IMR-90 (cell line): ENCODE data around the gene CD207. TPM values are rescaled to one million over a fixed set of nuclear protein-coding genes. Genes with fewer than 3 reads are reported as not detected.

Experiments
- ATAC-seq: fragments of 200-7000 bp; cut with Tn5 transposase; 2 replicates; pipeline ENCODE4 v1.9.1; 2020; ENCODE audit warnings: low read depth, mild to moderate bottlenecking, moderate library complexity
- BruUV-seq: library from RNA; stranded (reverse); fragments of 400-500 nt; replicated peaks from 2 replicates; lab custom pipeline; 2021; lab: Mats Ljungman, UMichigan
- CTCF ChIA-PET: fragments of 300-600 bp; formaldehyde crosslinking; extraction: SDS; loops from one replicate; lab custom pipeline; 2021; ENCODE audit warnings: antibody characterized with exemption; lab: Yijun Ruan, JAX
- POLR2A ChIA-PET: fragments of 300-600 bp; sonication (Branson Sonifier 250); formaldehyde crosslinking; loops from one replicate; lab custom pipeline; 2022; ENCODE audit warnings: antibody characterized with exemption; ENCODE audit not compliant: unreplicated experiment; lab: Charles Lee
- DNase-seq: peaks from one replicate; pipeline ENCODE4 v3.0.0; 2013
- H2AFZ ChIP-seq: replicated peaks from 2 replicates; pipeline ENCODE3; 2013; ENCODE audit warnings: low read length, mild to moderate bottlenecking; ENCODE audit not compliant: poor library complexity
- H2AK5ac ChIP-seq: 2 replicates; pipeline ENCODE4 v1.6.1; 2013; ENCODE audit warnings: low read depth, low read length, inconsistent platforms
- H2AK9ac ChIP-seq: replicated peaks from 2 replicates; pipeline ENCODE3; 2013; ENCODE audit warnings: mild to moderate bottlenecking, low read depth, low read length, moderate library complexity; ENCODE audit not compliant: poor library complexity
- H2BK120ac ChIP-seq: 2 replicates; pipeline ENCODE4 v1.6.1; 2013; ENCODE audit warnings: low read depth, low read length, inconsistent platforms
- H2BK15ac ChIP-seq: 3 replicates; pipeline ENCODE4 v1.6.1; 2013; ENCODE audit warnings: low read depth, low read length, inconsistent platforms
- H2BK20ac ChIP-seq: 2 replicates; pipeline ENCODE4 v1.6.1; 2013; ENCODE audit warnings: low read depth, mild to moderate bottlenecking, inconsistent platforms, low read length, moderate library complexity
- H2BK5ac ChIP-seq: 2 replicates; pipeline ENCODE4 v1.6.1; 2013; ENCODE audit warnings: mild to moderate bottlenecking, low read depth, low read length, inconsistent platforms; ENCODE audit not compliant: poor library complexity, severe bottlenecking
- H3K14ac ChIP-seq: replicated peaks from 2 replicates; pipeline ENCODE4 v1.6.1; 2013; ENCODE audit warnings: low read depth, low read length, inconsistent platforms
- H3K18ac ChIP-seq: 2 replicates; pipeline ENCODE4 v1.6.1; 2013; ENCODE audit warnings: low read depth, low read length, control low read depth
- H3K23ac ChIP-seq: 2 replicates; pipeline ENCODE4 v1.6.1; 2013; ENCODE audit warnings: low read depth, low read length, inconsistent platforms
- H3K27ac ChIP-seq: 2 replicates; pipeline ENCODE4 v1.5.1; 2013; ENCODE audit warnings: mild to moderate bottlenecking, control low read depth, low read length; ENCODE audit not compliant: insufficient read depth
- H3K27me3 ChIP-seq: 2 replicates; pipeline ENCODE4 v1.6.1; 2013; ENCODE audit warnings: low read length; ENCODE audit not compliant: control insufficient read depth, insufficient read depth
- H3K36me3 ChIP-seq: 2 replicates; pipeline ENCODE4 v1.6.1; 2013; ENCODE audit warnings: low read length, mixed read lengths; ENCODE audit not compliant: control insufficient read depth, insufficient read depth
- H3K4ac ChIP-seq: 2 replicates; pipeline ENCODE4 v1.6.1; 2013; ENCODE audit warnings: low read depth, low read length, inconsistent platforms
- H3K4me1 ChIP-seq: 2 replicates; pipeline ENCODE4 v1.6.1; 2013; ENCODE audit warnings: low read length, mixed read lengths; ENCODE audit not compliant: control insufficient read depth, insufficient read depth
- H3K4me2 ChIP-seq: 2 replicates; pipeline ENCODE4 v1.6.1; 2013; ENCODE audit warnings: low read depth, mild to moderate bottlenecking, control low read depth, low read length, moderate library complexity
- H3K4me3 ChIP-seq: 2 replicates; pipeline ENCODE4 v1.5.1; 2013; ENCODE audit warnings: low read depth, mild to moderate bottlenecking, control low read depth, low read length, moderate library complexity; ENCODE audit not compliant: insufficient read depth
- H3K56ac ChIP-seq: 2 replicates; pipeline ENCODE4 v1.6.1; 2013; ENCODE audit warnings: low read length, inconsistent platforms; ENCODE audit not compliant: insufficient read depth; ENCODE audit errors: extremely low read depth
- H3K79me1 ChIP-seq, 2 experiments: 2 replicates each; pipeline ENCODE4 v1.6.1; 2013; ENCODE audit warnings: low read length in 2 of 2, inconsistent platforms in 1 of 2, low read depth in 1 of 2
- H3K9ac ChIP-seq: 2 replicates; pipeline ENCODE4 v1.6.1; 2013; ENCODE audit warnings: low read depth, low read length, control low read depth
- H3K9me1 ChIP-seq: 2 replicates; pipeline ENCODE4 v1.6.1; 2013; ENCODE audit warnings: low read length, inconsistent platforms; ENCODE audit not compliant: insufficient read depth
- H3K9me3 ChIP-seq: 2 replicates; pipeline ENCODE4 v1.6.1; 2013; ENCODE audit warnings: low read length; ENCODE audit not compliant: control insufficient read depth, insufficient read depth
- H4K20me1 ChIP-seq: 2 replicates; pipeline ENCODE4 v1.6.1; 2013; ENCODE audit warnings: low read length, inconsistent platforms; ENCODE audit not compliant: insufficient read depth
- H4K5ac ChIP-seq: 2 replicates; pipeline ENCODE4 v1.6.1; 2013; ENCODE audit warnings: mild to moderate bottlenecking, low read depth, low read length, control low read depth
- H4K8ac ChIP-seq, 2 experiments: 2 replicates each; pipeline ENCODE4 v1.6.1; 2013; ENCODE audit warnings: low read depth in 2 of 2, low read length in 2 of 2, control low read depth in 1 of 2, inconsistent platforms in 1 of 2
- H4K91ac ChIP-seq: 2 replicates; pipeline ENCODE4 v1.6.1; 2013; ENCODE audit warnings: low read depth, low read length, inconsistent platforms; ENCODE audit not compliant: insufficient read depth
- MAFK ChIP-seq: IDR thresholded peaks from 2 replicates; pipeline ENCODE4 v1.6.1; 2012; ENCODE audit warnings: low read depth, low read length, improper control_type of control experiment
- NFE2L2 ChIP-seq: fragments of 150-350 bp; IDR thresholded peaks from 2 replicates; pipeline ENCODE4 v1.6.1; 2016; ENCODE audit warnings: low read depth, mild to moderate bottlenecking, low read length
- RCOR1 ChIP-seq: IDR thresholded peaks from 2 replicates; pipeline ENCODE4 v1.6.1; 2012; ENCODE audit warnings: mild to moderate bottlenecking, low read length, improper control_type of control experiment; ENCODE audit not compliant: insufficient replicate concordance
- WGBS, 2 experiments: methylation state at CpG; one replicate each; pipeline versions ENCODE4 v1.1.5 to v1.1.7; 2013; ENCODE audit warnings: missing lambda C conversion rate in 2 of 2; ENCODE audit not compliant: insufficient read length in 1 of 2; ENCODE audit errors: extremely low coverage in 2 of 2; 5-methylcytosine and 5-hydroxymethylcytosine counted together
- dilution Hi-C: fragments of 300-500 bp; cut with HindIII; formaldehyde crosslinking; loops from one replicate; pipeline ENCODE4 v1.14.3; 2018; ENCODE audit warnings: low sequenced_read_pairs; ENCODE audit not compliant: unreplicated experiment
- in situ Hi-C: fragments of 300-500 bp; cut with MboI; formaldehyde crosslinking; loops from 3 replicates; pipeline ENCODE4 v1.14.3; 2019; ENCODE audit warnings: low sequenced_read_pairs, inconsistent platforms, mixed read lengths
- intact Hi-C: fragments of 100-400 bp; cut with micrococcal nuclease; formaldehyde crosslinking; loops from 2 replicates; pipeline ENCODE4 v1.10.0; 2022
- polyA plus RNA-seq, 3 experiments: library from polyadenylated mRNA; depleted of rRNA; stranded (reverse); fragments of >200 nt; gene quantifications; 2 replicates each; pipeline ENCODE4 v1.2.3, GENCODE V29; 2012; ENCODE audit warnings: low replicate concordance in 1 of 3
- total RNA-seq: library from RNA; depleted of rRNA; stranded (reverse); fragments of >200 nt; gene quantifications from 2 replicates; pipeline ENCODE4 v1.2.3, GENCODE V29; 2012

Gene CD207
- total and polyA plus RNA-seq, 2 of the 4 experiments (the other 2 are of a cell fraction), result not detected

DNA sequence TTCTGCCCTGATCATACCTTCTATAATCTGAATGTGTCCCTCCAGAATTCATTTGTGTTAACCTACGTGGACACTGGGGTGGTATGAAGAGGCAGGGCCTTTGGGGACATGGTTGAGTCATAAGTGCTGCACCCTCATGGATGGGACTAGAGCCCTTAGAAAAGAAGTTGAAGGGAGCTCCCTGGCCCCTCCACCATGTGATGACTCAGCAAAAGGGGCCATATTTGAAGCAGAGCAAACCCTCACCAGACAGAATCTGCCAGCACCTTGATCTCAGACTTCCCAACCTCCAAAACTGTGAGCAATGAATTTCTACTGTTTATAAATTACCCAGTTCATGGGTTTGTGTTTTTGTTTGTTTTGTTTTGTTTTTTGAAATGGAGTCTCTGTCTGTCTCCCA lies 33.4 kb upstream of the CD207 start:
- ATAC-seq (no peak), DNase-seq (no peak)
- H3K9me1 ChIP-seq, result no peaks in the 10 kb centered on the region
- no peak overlapping the region for H4K8ac ChIP-seq
- no peak overlapping the region for H2BK5ac ChIP-seq
- H4K20me1 ChIP-seq, result no peaks in the 10 kb centered on the region
- H2AK9ac ChIP-seq, result no peak overlapping the region
- TF ChIP-seq NFE2L2, result peak; percentile 75
- TF ChIP-seq RCOR1, result no peak
- peak; percentile 90 for TF ChIP-seq MAFK
- no peaks in the 10 kb centered on the region for H3K36me3 ChIP-seq
- H3K9ac ChIP-seq, result no peak overlapping the region
- in situ Hi-C loops (loop anchor here (5.0 kb wide), 1 partner anchor 78 kb away; no protein-coding TSS in a partner anchor), intact Hi-C loops (no loop called here), dilution Hi-C loops (no loop called here)
- ChIA-PET POLR2A (interaction anchor here (0.6 kb wide), 1 partner anchor 77 kb away, joined by 9 read pairs; no protein-coding TSS in a partner anchor), CTCF (interaction anchor here (1.7 to 2.7 kb wide), 2 partner anchors 51 to 79 kb away, joined by 6 to 22 read pairs; no protein-coding TSS in a partner anchor)
- no peak overlapping the region for H3K18ac ChIP-seq
- H2BK120ac ChIP-seq, result no peak overlapping the region
- H3K4me2 ChIP-seq, result no peak overlapping the region
- no CpG with 5 or more reads among the region's 1 CpG for WGBS, 2 experiments
- no peaks in the 10 kb centered on the region for H3K79me1 ChIP-seq
- peaks cover 24% of the 10 kb centered on the region for H3K27me3 ChIP-seq
- BruUV-seq, result no TSS peak
- no peak overlapping the region for H2AK5ac ChIP-seq
- H4K91ac ChIP-seq, result no peak overlapping the region
- no peak overlapping the region for H3K56ac ChIP-seq
- no peak overlapping the region for H2AFZ ChIP-seq
- H3K4ac ChIP-seq, result no peak overlapping the region
- H3K27ac ChIP-seq, result no peak overlapping the region
- no peak overlapping the region for H3K14ac ChIP-seq
- no peak overlapping the region for H3K23ac ChIP-seq
- no peak overlapping the region for H4K5ac ChIP-seq
- H2BK20ac ChIP-seq, result no peak overlapping the region
- H2BK15ac ChIP-seq, result no peak overlapping the region
- H3K4me1 ChIP-seq, result no peaks in the 10 kb centered on the region
- no peak overlapping the region for H3K4me3 ChIP-seq
- H3K9me3 ChIP-seq, result no peaks in the 10 kb centered on the region
